Measurements from ENCODE around the gene NFE2L3.

NFE2L3 gene

GRCh38 chr7:26208040-26208439, 56.0 kb downstream of the NFE2L3 start:
- H3K9ac ChIP-seq (ENCODE audit: low read depth, low read length): no peak overlapping the region
- no peaks in the 10 kb centered on the region for H3K9me3 ChIP-seq (ENCODE audit: insufficient read depth, low read depth, low read length)
- H3K4me3 ChIP-seq (ENCODE audit: low read length): no peak overlapping the region
- no peaks in the 10 kb centered on the region for H3K27me3 ChIP-seq (ENCODE audit: insufficient read depth, low read length)
- H3K4me1 ChIP-seq (ENCODE audit: insufficient read depth, low read length): peaks cover 18% of the 10 kb centered on the region
- H3K27ac ChIP-seq (ENCODE audit: low read depth, low read length): no peak overlapping the region
- WGBS: 95% methylated on average over 4 of the region's 5 CpGs
- peaks cover 98% of the 10 kb centered on the region for H3K36me3 ChIP-seq (ENCODE audit: insufficient read depth, low read length)

DNA sequence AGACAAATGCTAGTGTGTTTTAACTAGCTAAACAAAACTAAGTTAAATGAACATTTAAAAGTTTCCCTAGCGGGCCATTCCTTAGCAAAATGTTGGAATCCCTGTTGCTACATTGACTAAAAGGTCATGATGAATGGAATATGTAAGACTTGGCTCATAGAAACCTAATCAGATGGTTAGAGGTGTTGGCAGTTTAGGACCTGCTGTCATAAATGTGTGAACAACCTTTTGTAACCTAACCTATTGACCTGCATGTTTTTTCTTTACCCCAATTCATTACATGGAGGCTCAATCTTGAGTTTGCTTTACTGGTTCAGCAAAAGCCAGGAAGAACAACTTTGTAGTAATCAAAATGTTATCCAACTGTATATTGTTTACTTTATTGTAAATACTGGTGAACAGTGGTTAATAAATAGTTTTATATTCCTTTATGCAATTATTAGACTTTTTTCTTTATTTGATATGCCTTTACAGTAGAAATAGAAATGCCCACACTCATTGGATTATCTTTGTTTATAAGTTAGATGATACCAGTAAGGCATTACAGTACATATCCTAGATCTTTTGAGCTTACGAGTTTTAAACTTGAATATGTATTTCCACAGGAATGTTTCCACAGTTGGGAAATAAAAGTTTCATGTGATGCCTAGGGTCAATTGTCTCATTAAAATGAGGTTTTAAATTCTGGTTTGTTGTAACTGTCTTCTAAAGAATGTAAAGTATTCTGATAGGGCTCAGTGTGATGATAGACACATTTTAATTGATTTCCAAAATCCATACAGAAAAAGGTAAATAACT, 61.1 kb downstream of the NFE2L3 start:
- H3K9ac ChIP-seq (ENCODE audit: low read depth, low read length): no peak overlapping the region
- no peak overlapping the region for H3K27ac ChIP-seq (ENCODE audit: low read depth, low read length)
- WGBS: 95% methylated on average over 2 of the region's 2 CpGs
- H3K4me3 ChIP-seq (ENCODE audit: low read length): no peak overlapping the region
- H3K9me3 ChIP-seq (ENCODE audit: insufficient read depth, low read depth, low read length): no peaks in the 10 kb centered on the region
- no peaks in the 10 kb centered on the region for H3K4me1 ChIP-seq (ENCODE audit: insufficient read depth, low read length)
- no peaks in the 10 kb centered on the region for H3K27me3 ChIP-seq (ENCODE audit: insufficient read depth, low read length)
- H3K36me3 ChIP-seq (ENCODE audit: insufficient read depth, low read length): peaks cover 54% of the 10 kb centered on the region

- Histone ChIP-seq H3K4me3 (ENCODE audit: low read length) (no peak overlapping the region), H3K36me3 (ENCODE audit: insufficient read depth, low read length) (peaks cover 46% of the 10 kb centered on the region), H3K27ac (ENCODE audit: low read depth, low read length) (peak overlapping the region; percentile 19; the same call in 1 of the 2 replicates), H3K9ac (ENCODE audit: low read depth, low read length) (no peak overlapping the region), H3K4me1 (ENCODE audit: insufficient read depth, low read length) (no peaks in the 10 kb centered on the region), H3K27me3 (ENCODE audit: insufficient read depth, low read length) (no peaks in the 10 kb centered on the region), H3K9me3 (ENCODE audit: insufficient read depth, low read depth, low read length) (no peaks in the 10 kb centered on the region)
- WGBS: 86% methylated on average over 5 of the region's 5 CpGs
Measured at GRCh38 chr7:26213807-26214515, 62.0 kb downstream of the NFE2L3 start.

DNA sequence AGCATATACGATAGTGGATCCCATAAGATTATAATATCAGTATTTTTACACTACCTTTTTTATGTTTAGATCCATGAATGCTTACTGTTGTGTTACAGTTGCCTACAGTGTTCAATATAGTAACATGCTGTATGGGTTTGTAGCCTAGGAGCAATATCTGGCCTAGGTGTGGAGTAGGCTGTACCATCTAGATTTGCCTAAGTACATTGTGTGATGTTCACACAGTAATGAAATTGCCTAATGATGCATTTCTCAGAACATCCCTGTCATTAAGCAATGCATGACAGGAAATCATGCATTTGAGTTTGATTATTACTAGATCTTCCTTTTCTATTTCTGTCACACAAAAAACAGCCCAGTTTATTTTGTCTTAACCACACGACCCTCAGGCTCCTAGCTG, 64.1 kb downstream of the NFE2L3 start:
- Histone ChIP-seq H3K4me3 (ENCODE audit: low read length) (no peak overlapping the region), H3K27ac (ENCODE audit: low read depth, low read length) (no peak overlapping the region), H3K36me3 (ENCODE audit: insufficient read depth, low read length) (peaks cover 25% of the 10 kb centered on the region), H3K4me1 (ENCODE audit: insufficient read depth, low read length) (no peaks in the 10 kb centered on the region), H3K9ac (ENCODE audit: low read depth, low read length) (no peak overlapping the region), H3K27me3 (ENCODE audit: insufficient read depth, low read length) (no peaks in the 10 kb centered on the region), H3K9me3 (ENCODE audit: insufficient read depth, low read depth, low read length) (no peaks in the 10 kb centered on the region)
- 50% methylated on average over 1 of the region's 2 CpGs for WGBS

DNA sequence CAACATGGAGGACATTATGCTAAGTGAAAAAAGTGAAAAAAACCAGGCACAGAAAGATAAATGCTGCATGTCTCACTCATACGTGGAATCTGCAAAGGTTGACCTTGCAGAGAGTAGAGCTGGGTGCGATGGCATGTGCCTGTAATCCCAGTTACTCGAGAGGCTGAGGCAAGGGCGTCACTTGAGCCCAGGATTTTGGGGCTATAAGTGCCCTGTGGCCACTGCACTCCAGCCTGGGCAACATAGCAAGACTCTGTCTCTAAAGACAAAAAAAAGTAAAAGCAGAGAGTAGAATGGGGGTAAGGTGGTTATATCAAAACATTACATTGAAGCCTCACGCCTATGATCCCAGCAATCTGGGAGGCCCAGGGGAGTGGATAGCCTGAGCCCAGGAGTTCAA, 72.4 kb downstream of the NFE2L3 start:
- Histone ChIP-seq H3K9ac (ENCODE audit: low read depth, low read length) (no peak overlapping the region), H3K27ac (ENCODE audit: low read depth, low read length) (no peak overlapping the region), H3K36me3 (ENCODE audit: insufficient read depth, low read length) (no peaks in the 10 kb centered on the region), H3K9me3 (ENCODE audit: insufficient read depth, low read depth, low read length) (no peaks in the 10 kb centered on the region), H3K4me3 (ENCODE audit: low read length) (no peak overlapping the region), H3K27me3 (ENCODE audit: insufficient read depth, low read length) (no peaks in the 10 kb centered on the region), H3K4me1 (ENCODE audit: insufficient read depth, low read length) (no peaks in the 10 kb centered on the region)
- WGBS: 94% methylated on average over 5 of the region's 5 CpGs

GRCh38 chr7:26227987-26228386, 76.0 kb downstream of the NFE2L3 start:
- Histone ChIP-seq H3K36me3 (ENCODE audit: insufficient read depth, low read length) (no peaks in the 10 kb centered on the region), H3K27ac (ENCODE audit: low read depth, low read length) (no peak overlapping the region), H3K4me1 (ENCODE audit: insufficient read depth, low read length) (no peaks in the 10 kb centered on the region), H3K4me3 (ENCODE audit: low read length) (no peak overlapping the region), H3K9ac (ENCODE audit: low read depth, low read length) (no peak overlapping the region), H3K27me3 (ENCODE audit: insufficient read depth, low read length) (no peaks in the 10 kb centered on the region), H3K9me3 (ENCODE audit: insufficient read depth, low read depth, low read length) (no peaks in the 10 kb centered on the region)
- WGBS: 93% methylated on average over 1 of the region's 2 CpGs

DNA sequence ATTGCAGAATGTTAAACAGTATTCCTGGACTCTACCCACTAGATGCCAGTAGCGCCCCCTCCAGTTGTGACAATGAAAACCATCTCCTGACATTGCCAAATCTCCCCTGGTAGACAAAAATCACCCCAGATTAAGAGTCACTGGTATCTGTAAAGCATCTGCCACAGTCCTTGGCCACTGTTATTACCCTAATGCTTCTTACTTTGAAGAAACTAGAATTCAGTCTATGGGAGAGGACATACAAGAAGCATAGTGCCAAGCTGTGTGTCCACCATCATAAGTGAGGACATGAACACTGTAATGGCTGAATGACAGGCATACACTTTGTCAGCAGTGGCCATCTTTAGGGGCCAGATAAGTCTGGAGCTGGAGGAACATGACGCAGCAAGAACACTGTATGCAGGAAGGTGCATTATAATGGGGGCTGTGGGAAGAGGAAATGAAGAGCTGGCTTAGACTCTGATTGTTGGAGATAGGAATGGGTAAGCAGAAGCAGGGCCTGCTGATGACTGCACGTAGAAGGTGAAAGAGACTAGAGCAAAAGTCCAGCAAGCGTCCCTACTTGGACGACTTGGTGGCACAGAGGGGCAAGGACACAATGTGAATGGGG, 82.0 kb downstream of the NFE2L3 start:
- no peaks in the 10 kb centered on the region for H3K4me1 ChIP-seq (ENCODE audit: insufficient read depth, low read length)
- no peak overlapping the region for H3K4me3 ChIP-seq (ENCODE audit: low read length)
- no peak overlapping the region for H3K9ac ChIP-seq (ENCODE audit: low read depth, low read length)
- H3K9me3 ChIP-seq (ENCODE audit: insufficient read depth, low read depth, low read length): no peaks in the 10 kb centered on the region
- H3K36me3 ChIP-seq (ENCODE audit: insufficient read depth, low read length): no peaks in the 10 kb centered on the region
- no peak overlapping the region for H3K27ac ChIP-seq (ENCODE audit: low read depth, low read length)
- H3K27me3 ChIP-seq (ENCODE audit: insufficient read depth, low read length): no peaks in the 10 kb centered on the region
- WGBS: 88% methylated on average over 5 of the region's 5 CpGs

Data from HUES64 (cell line).